NT2/D1 (cell line): ENCODE measurements around the gene ASCC2.

Experiments
- DNase-seq: peaks from one replicate; pipeline ENCODE4 v3.0.0-alpha.2; 2011; ENCODE audit warnings: low read depth, low spot score
- H3K27me3 ChIP-seq: 2 replicates; pipeline ENCODE4 v1.6.0; 2011; ENCODE audit warnings: mild to moderate bottlenecking; ENCODE audit not compliant: insufficient read length, insufficient read depth
- H3K36me3 ChIP-seq: 2 replicates; pipeline ENCODE4 v1.6.1; 2011; ENCODE audit warnings: mild to moderate bottlenecking, low read length, mixed read lengths; ENCODE audit not compliant: insufficient read depth, insufficient read length
- H3K4me1 ChIP-seq: 2 replicates; pipeline ENCODE4 v1.5.1; 2011; ENCODE audit not compliant: insufficient read depth, insufficient read length
- H3K4me3 ChIP-seq: 2 replicates; pipeline ENCODE4 v1.5.1; 2011; ENCODE audit warnings: low read depth; ENCODE audit not compliant: insufficient read length
- H3K9ac ChIP-seq: 2 replicates; pipeline ENCODE4 v1.6.0; 2011; ENCODE audit warnings: low read depth; ENCODE audit not compliant: insufficient read length
- H3K9me3 ChIP-seq: 2 replicates; pipeline ENCODE4 v1.5.1; 2011; ENCODE audit warnings: mild to moderate bottlenecking, low read length; ENCODE audit not compliant: insufficient read depth
- SUZ12 ChIP-seq: IDR thresholded peaks from 2 replicates; pipeline ENCODE4 v1.6.1; 2011; ENCODE audit not compliant: insufficient read length, insufficient read depth; ENCODE audit errors: extremely low read depth
- YY1 ChIP-seq: IDR thresholded peaks from 2 replicates; pipeline ENCODE4 v1.6.1; 2011; ENCODE audit not compliant: insufficient read length, insufficient read depth
- ZNF274 ChIP-seq: IDR thresholded peaks from 2 replicates; pipeline ENCODE4 v1.6.1; 2011; ENCODE audit warnings: mild to moderate bottlenecking, low read depth, low read length

The ASCC2 gene

GRCh38 chr22:29772170-29772641 is 65.9 kb downstream of the ASCC2 start:
- Histone ChIP-seq H3K9me3 (no peaks in the 10 kb centered on the region), H3K4me1 (no peaks in the 10 kb centered on the region), H3K27me3 (no peaks in the 10 kb centered on the region), H3K9ac (no peak overlapping the region), H3K36me3 (peaks cover 32% of the 10 kb centered on the region), H3K4me3 (no peak overlapping the region)
- no peak for DNase-seq
- TF ChIP-seq ZNF274 (no peak), YY1 (no peak)

GRCh38 chr22:29769723-29770321 is 68.3 kb downstream of the ASCC2 start:
- Histone ChIP-seq H3K27me3 (no peaks in the 10 kb centered on the region), H3K4me3 (no peak overlapping the region), H3K36me3 (peaks cover 32% of the 10 kb centered on the region), H3K9ac (no peak overlapping the region), H3K9me3 (no peaks in the 10 kb centered on the region), H3K4me1 (no peaks in the 10 kb centered on the region)
- DNase-seq = no peak
- TF ChIP-seq SUZ12 (no peak), ZNF274 (no peak), YY1 (no peak)

- DNase-seq = no peak
- TF ChIP-seq YY1 (no peak), SUZ12 (no peak), ZNF274 (no peak)
- no peaks in the 10 kb centered on the region for H3K27me3 ChIP-seq
- peaks cover 32% of the 10 kb centered on the region for H3K36me3 ChIP-seq
- peak overlapping the region; percentile 100 for H3K9ac ChIP-seq
- H3K4me3 ChIP-seq = peak overlapping the region; percentile 99
- H3K9me3 ChIP-seq = no peaks in the 10 kb centered on the region
- no peaks in the 10 kb centered on the region for H3K4me1 ChIP-seq
Measured at GRCh38 chr22:29768052-29768693, 69.9 kb downstream of the ASCC2 start.

GRCh38 chr22:29767171-29768051 is 70.7 kb downstream of the ASCC2 start, which contains the start of gene UQCR10:
UQCR10 (plus strand) TSS chr22:29767369; CDS start chr22:29767399, 30 bp downstream.
- DNase-seq = peak; percentile 76
- Histone ChIP-seq H3K4me1 (no peaks in the 10 kb centered on the region), H3K27me3 (no peaks in the 10 kb centered on the region), H3K9me3 (no peaks in the 10 kb centered on the region), H3K36me3 (peaks cover 32% of the 10 kb centered on the region), H3K9ac (peak within 1 kb of the TSS; percentile 100), H3K4me3 (peak within 1 kb of the TSS; percentile 99)
- TF ChIP-seq SUZ12 = no peak
- TF ChIP-seq YY1 = peak; percentile 69
- TF ChIP-seq ZNF274 = no peak

GRCh38 chr22:29766632-29767170 is 71.4 kb downstream of the ASCC2 start, which contains the start of gene ZMAT5:
ZMAT5 (minus strand) TSS chr22:29767007; CDS start chr22:29748544, 18,463 bp downstream.
- peak within 1 kb of the TSS; percentile 99 for H3K4me3 ChIP-seq
- peaks cover 32% of the 10 kb centered on the region for H3K36me3 ChIP-seq
- no peaks in the 10 kb centered on the region for H3K9me3 ChIP-seq
- H3K4me1 ChIP-seq = no peaks in the 10 kb centered on the region
- TF ChIP-seq SUZ12 = no peak
- TF ChIP-seq ZNF274 = no peak
- TF ChIP-seq YY1 = no peak
- H3K9ac ChIP-seq = peak within 1 kb of the TSS; percentile 100
- peak; percentile 90 for DNase-seq
- no peaks in the 10 kb centered on the region for H3K27me3 ChIP-seq

GRCh38 chr22:29765905-29766631 is 72.0 kb downstream of the ASCC2 start:
- no peaks in the 10 kb centered on the region for H3K4me1 ChIP-seq
- H3K27me3 ChIP-seq = no peaks in the 10 kb centered on the region
- no peaks in the 10 kb centered on the region for H3K9me3 ChIP-seq
- peak overlapping the region; percentile 75 for H3K4me3 ChIP-seq
- H3K36me3 ChIP-seq = peaks cover 29% of the 10 kb centered on the region
- H3K9ac ChIP-seq = peak overlapping the region; percentile 93
- DNase-seq = no peak
- TF ChIP-seq SUZ12 = no peak
- TF ChIP-seq ZNF274 = no peak
- TF ChIP-seq YY1 = no peak

- no peak overlapping the region for H3K9ac ChIP-seq
- no peaks in the 10 kb centered on the region for H3K27me3 ChIP-seq
- H3K4me1 ChIP-seq = peaks cover 5% of the 10 kb centered on the region
- no peaks in the 10 kb centered on the region for H3K9me3 ChIP-seq
- TF ChIP-seq YY1 = no peak
- no peak for TF ChIP-seq ZNF274
- no peak for TF ChIP-seq SUZ12
- H3K36me3 ChIP-seq = no peaks in the 10 kb centered on the region
- no peak for DNase-seq
- H3K4me3 ChIP-seq = no peak overlapping the region
Measured at GRCh38 chr22:29762263-29762662, 75.8 kb downstream of the ASCC2 start.
